HEK293T (cell line): ENCODE measurements around the gene CSNK1G3.

Experiments used
- CTCF ChIA-PET: fragments of 350-600 bp; formaldehyde crosslinking; extraction: SDS; loops from one replicate; lab custom pipeline; 2021; ENCODE audit warnings: antibody characterized with exemption, inconsistent platforms; lab: Yijun Ruan, JAX
- POLR2A ChIA-PET: fragments of 350-600 bp; formaldehyde crosslinking; extraction: SDS; loops from one replicate; lab custom pipeline; 2020; ENCODE audit warnings: antibody characterized with exemption, inconsistent platforms; lab: Yijun Ruan, JAX
- DNase-seq: peaks from one replicate; pipeline ENCODE4 v3.0.0; 2012; ENCODE audit warnings: mixed read lengths; ENCODE audit errors: extremely low spot score
- ARNT ChIP-seq: fragments of 450-650 bp; IDR thresholded peaks from 2 replicates; pipeline ENCODE4 v1.6.1; 2017; ENCODE audit warnings: mild to moderate bottlenecking
- BHLHE40 ChIP-seq: fragments of 450-650 bp; IDR thresholded peaks from 2 replicates; pipeline ENCODE4 v1.6.1; 2016; ENCODE audit warnings: mild to moderate bottlenecking, moderate library complexity, borderline replicate concordance
- CTBP1 ChIP-seq: fragments of 450-650 bp; IDR thresholded peaks from 2 replicates; pipeline ENCODE4 v1.6.1; 2016; ENCODE audit warnings: borderline replicate concordance
- ELF4 ChIP-seq: fragments of 450-650 bp; IDR thresholded peaks from 2 replicates; pipeline ENCODE4 v1.6.1; 2017; ENCODE audit warnings: antibody characterized with exemption
- FOXA1 ChIP-seq: fragments of 450-650 bp; IDR thresholded peaks from 2 replicates; pipeline ENCODE4 v1.6.1; 2016; ENCODE audit warnings: mild to moderate bottlenecking
- FOXK2 ChIP-seq: fragments of 450-650 bp; IDR thresholded peaks from 2 replicates; pipeline ENCODE4 v1.6.1; 2016; ENCODE audit warnings: mild to moderate bottlenecking
- FOXM1 ChIP-seq: fragments of 450-650 bp; IDR thresholded peaks from 2 replicates; pipeline ENCODE4 v1.6.1; 2017; ENCODE audit warnings: mild to moderate bottlenecking, borderline replicate concordance
- HDGF ChIP-seq: fragments of 450-650 bp; IDR thresholded peaks from 2 replicates; pipeline ENCODE4 v1.6.1; 2017; ENCODE audit warnings: antibody characterized with exemption, borderline replicate concordance
- L3MBTL2 ChIP-seq: fragments of 450-650 bp; conservative IDR thresholded peaks from 2 replicates; pipeline ENCODE4 v1.6.1; 2016; ENCODE audit warnings: mild to moderate bottlenecking
- LEF1 ChIP-seq: fragments of 450-650 bp; IDR thresholded peaks from 2 replicates; pipeline ENCODE4 v1.6.1; 2017; ENCODE audit warnings: mild to moderate bottlenecking, borderline replicate concordance
- NFRKB ChIP-seq: fragments of 450-650 bp; IDR thresholded peaks from 2 replicates; pipeline ENCODE4 v1.6.1; 2016; ENCODE audit warnings: mild to moderate bottlenecking, moderate library complexity
- SP1 ChIP-seq: fragments of 450-650 bp; IDR thresholded peaks from 2 replicates; pipeline ENCODE4 v1.6.1; 2017
- SUZ12 ChIP-seq: fragments of 450-650 bp; IDR thresholded peaks from 2 replicates; pipeline ENCODE4 v1.6.1; 2016; ENCODE audit warnings: mild to moderate bottlenecking
- TARDBP ChIP-seq: fragments of 450-650 bp; IDR thresholded peaks from 2 replicates; pipeline ENCODE4 v1.6.1; 2016
- ZNF384 ChIP-seq: fragments of 450-650 bp; IDR thresholded peaks from 2 replicates; pipeline ENCODE4 v1.6.1; 2016
- TF ChIP-seq, protein P1 (sequence below): fragments of 450-650 bp; IDR thresholded peaks from 2 replicates; pipeline ENCODE4 v1.6.1; 2016

CSNK1G3 gene

DNA sequence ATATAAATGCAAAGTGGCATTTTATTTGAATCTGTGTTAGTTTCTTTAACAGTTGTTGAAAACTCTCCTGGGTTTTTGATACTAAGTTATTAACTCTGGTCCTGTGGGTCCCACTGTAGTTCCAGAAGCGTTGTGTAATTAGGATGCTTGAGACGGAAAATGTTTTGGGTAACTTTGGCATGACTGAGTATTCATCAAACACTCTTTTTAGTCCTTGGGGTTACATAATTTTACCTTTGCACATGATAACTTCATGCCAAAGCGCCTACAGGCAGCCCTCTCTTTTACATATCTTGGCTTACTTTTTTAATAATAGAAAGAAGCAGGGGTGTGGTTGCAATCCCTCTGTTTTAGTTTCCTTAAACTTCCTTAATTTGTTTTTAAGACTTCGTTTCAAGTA, 12.2 kb downstream of the CSNK1G3 start:
- CTCF ChIA-PET: no interaction called here
- TF ChIP-seq HDGF (no peak), SUZ12 (no peak), FOXK2 (no peak), FOXM1 (no peak), ELF4 (no peak), SP1 (no peak), LEF1 (no peak), CTBP1 (no peak), BHLHE40 (no peak), NFRKB (no peak), TARDBP (no peak), FOXA1 (no peak), L3MBTL2 (no peak)
- TF ChIP-seq, protein P1, sequence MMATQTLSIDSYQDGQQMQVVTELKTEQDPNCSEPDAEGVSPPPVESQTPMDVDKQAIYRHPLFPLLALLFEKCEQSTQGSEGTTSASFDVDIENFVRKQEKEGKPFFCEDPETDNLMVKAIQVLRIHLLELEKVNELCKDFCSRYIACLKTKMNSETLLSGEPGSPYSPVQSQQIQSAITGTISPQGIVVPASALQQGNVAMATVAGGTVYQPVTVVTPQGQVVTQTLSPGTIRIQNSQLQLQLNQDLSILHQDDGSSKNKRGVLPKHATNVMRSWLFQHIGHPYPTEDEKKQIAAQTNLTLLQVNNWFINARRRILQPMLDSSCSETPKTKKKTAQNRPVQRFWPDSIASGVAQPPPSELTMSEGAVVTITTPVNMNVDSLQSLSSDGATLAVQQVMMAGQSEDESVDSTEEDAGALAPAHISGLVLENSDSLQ: no peak
- POLR2A ChIA-PET: no interaction called here

GRCh38 chr5:123527190-123527589, 15.2 kb downstream of the CSNK1G3 start:
- ChIA-PET POLR2A (no interaction called here), CTCF (interaction anchor here (0.7 kb wide), 1 partner anchor 15 kb away, joined by 5 read pairs; no protein-coding TSS in a partner anchor)
- no peak for DNase-seq
- TF ChIP-seq ELF4: no peak

More for the DNA sequence above, 12.2 kb downstream of the CSNK1G3 start:
- no peak for DNase-seq

DNA sequence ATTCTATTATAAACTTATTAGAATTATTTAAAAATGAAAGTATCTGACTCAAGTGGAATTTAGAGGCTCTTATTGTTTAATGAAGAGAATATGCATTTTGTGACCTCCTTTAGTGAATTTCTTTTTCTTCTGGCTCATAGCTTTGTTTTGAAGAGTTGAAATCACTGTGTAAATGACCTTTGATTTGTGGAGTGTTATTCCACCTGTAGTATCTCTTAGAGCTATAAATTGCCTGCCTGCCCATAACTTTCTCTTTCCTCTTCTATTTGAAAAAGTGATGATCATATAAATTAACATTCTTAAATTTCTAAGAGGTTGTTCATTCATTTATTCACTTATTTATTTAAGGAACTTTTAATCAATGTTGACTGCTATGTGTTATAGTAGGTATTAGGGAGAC, 16.1 kb downstream of the CSNK1G3 start:
- ChIA-PET POLR2A (no interaction called here), CTCF (interaction anchor here (0.7 kb wide), 1 partner anchor 105 kb away, joined by 3 read pairs; the partner anchor contains the start of gene CEP120)
- TF ChIP-seq FOXM1: no peak
- TF ChIP-seq ELF4: no peak
- TF ChIP-seq SP1: no peak
- no peak for TF ChIP-seq LEF1
- no peak for TF ChIP-seq CTBP1
- TF ChIP-seq FOXK2: no peak
- TF ChIP-seq NFRKB: no peak
- TF ChIP-seq, protein P1: no peak
- no peak for TF ChIP-seq TARDBP
- no peak for TF ChIP-seq BHLHE40
- no peak for TF ChIP-seq SUZ12
- TF ChIP-seq FOXA1: no peak
- no peak for TF ChIP-seq HDGF
- DNase-seq: no peak

DNA sequence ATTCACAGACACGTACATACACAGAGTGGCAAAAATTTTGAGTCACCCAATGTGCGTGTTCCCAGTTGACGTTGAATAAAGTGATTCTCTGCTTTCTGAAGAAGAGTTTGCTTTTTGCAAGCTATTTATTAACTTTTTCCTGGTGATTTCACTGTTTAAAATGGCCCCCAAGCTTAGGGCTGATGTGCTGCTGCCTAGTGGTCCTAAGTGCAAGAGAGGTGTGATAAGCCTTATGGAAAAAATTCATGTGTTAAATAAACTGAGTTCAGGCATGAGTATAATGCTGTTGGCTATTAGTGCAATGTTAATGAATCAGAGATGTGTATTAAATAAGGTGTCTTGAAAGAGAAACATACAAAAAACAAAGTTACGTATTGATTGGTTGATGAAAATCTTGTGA, 16.9 kb downstream of the CSNK1G3 start:
- DNase-seq: no peak
- TF ChIP-seq, protein P1: no peak
- TF ChIP-seq ZNF384 (no peak), TARDBP (no peak), HDGF (no peak), NFRKB (no peak), LEF1 (no peak), FOXM1 (no peak), FOXK2 (no peak), L3MBTL2 (no peak), ELF4 (no peak), CTBP1 (no peak), ARNT (no peak), SUZ12 (no peak), BHLHE40 (no peak), SP1 (no peak), FOXA1 (no peak)
- ChIA-PET CTCF (no interaction called here), POLR2A (no interaction called here)

DNA sequence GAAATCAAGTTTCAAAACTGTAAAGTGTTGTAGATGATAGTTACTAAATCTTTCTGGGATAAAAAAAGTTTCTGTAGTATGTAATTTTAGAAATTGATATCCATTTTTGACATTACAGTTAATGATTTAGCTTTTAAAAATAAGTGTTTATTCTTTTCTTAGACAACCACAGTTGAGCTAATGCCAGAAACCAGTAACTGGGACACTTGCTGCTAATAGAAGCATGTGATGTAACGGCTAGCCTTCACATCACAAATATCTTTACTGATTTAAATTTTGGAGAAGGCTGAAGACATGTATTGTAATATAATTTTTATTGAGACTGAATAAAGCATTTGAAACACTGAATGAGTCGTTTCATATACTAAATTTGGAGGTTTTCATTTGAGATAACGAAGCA, 18.8 kb downstream of the CSNK1G3 start:
- no peak for DNase-seq
- ChIA-PET CTCF (no interaction called here), POLR2A (interaction anchor here (1.4 kb wide), 1 partner anchor 19 kb away, joined by 4 read pairs; the partner anchor contains the start of gene CSNK1G3)
- no peak for TF ChIP-seq SP1
- TF ChIP-seq ARNT: no peak
- TF ChIP-seq FOXM1: no peak
- no peak for TF ChIP-seq BHLHE40
- no peak for TF ChIP-seq ELF4
- TF ChIP-seq L3MBTL2: no peak
- TF ChIP-seq FOXA1: no peak
- TF ChIP-seq HDGF: no peak
- TF ChIP-seq FOXK2: no peak

- CTCF ChIA-PET: interaction anchor here (1.2 kb wide), 1 partner anchor 112 kb away, joined by 3 read pairs; the partner anchor contains the start of gene CEP120
- no peak for DNase-seq
- TF ChIP-seq SP1: no peak
- TF ChIP-seq ZNF384: no peak
- no peak for TF ChIP-seq LEF1
- no peak for TF ChIP-seq TARDBP
- TF ChIP-seq ARNT: no peak
- no peak for TF ChIP-seq FOXK2
- no peak for TF ChIP-seq BHLHE40
- no peak for TF ChIP-seq NFRKB
- TF ChIP-seq ELF4: no peak
- no peak for TF ChIP-seq SUZ12
- TF ChIP-seq, protein P1: no peak
- no peak for TF ChIP-seq HDGF
- TF ChIP-seq FOXM1: no peak
- TF ChIP-seq CTBP1: no peak
These were observed 23.7 kb downstream of the CSNK1G3 start for GRCh38 chr5:123535648-123536047.

More at GRCh38 chr5:123535648-123536047, 23.7 kb downstream of the CSNK1G3 start:
- POLR2A ChIA-PET: interaction anchor here (0.5 kb wide), 1 partner anchor 22 kb away, joined by 3 read pairs; no protein-coding TSS in a partner anchor
